ENCODE results near the gene NPTX1. TPM values are rescaled to one million over a fixed set of nuclear protein-coding genes. Genes with fewer than 3 reads are reported as not detected.
A peak's percentile ranks its signal among the peaks of the same experiment; 100 is the strongest.

The NPTX1 gene
- total RNA-seq, 3 donors from 2014 or later (not counting 1 experiment from before 2014, with no cell fraction given), result 1.0 to 2.2 (median 2.2) TPM

DNA sequence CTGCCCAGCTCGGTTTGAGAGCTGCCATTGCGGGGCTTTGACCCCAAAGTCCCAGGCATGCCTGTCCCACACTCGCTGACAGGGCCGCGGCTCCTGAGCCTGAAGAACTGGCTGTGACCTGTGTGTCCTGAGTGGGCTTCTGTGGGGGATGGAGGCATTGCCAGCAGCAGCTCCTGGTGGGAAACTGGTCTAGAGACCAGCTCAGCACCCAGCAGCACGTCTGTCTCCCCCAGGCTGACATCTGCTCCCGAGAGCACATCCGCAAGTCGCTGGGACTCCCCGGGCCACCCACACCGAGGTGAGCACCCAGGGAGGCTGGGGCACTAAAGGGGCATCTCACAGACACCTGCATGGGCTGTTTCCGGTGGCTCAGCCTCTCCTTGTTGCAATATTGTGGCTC is 48.0 kb downstream of the NPTX1 start:
- no peaks in the 10 kb centered on the region for H3K27me3 Mint-ChIP-seq (ENCODE audit: low read depth in 2 of 2)
- H3K4me3 ChIP-seq (ENCODE audit: low read length), result no peak overlapping the region
- WGBS (ENCODE audit: insufficient coverage), result 93% methylated on average over 12 of the region's 12 CpGs

DNA sequence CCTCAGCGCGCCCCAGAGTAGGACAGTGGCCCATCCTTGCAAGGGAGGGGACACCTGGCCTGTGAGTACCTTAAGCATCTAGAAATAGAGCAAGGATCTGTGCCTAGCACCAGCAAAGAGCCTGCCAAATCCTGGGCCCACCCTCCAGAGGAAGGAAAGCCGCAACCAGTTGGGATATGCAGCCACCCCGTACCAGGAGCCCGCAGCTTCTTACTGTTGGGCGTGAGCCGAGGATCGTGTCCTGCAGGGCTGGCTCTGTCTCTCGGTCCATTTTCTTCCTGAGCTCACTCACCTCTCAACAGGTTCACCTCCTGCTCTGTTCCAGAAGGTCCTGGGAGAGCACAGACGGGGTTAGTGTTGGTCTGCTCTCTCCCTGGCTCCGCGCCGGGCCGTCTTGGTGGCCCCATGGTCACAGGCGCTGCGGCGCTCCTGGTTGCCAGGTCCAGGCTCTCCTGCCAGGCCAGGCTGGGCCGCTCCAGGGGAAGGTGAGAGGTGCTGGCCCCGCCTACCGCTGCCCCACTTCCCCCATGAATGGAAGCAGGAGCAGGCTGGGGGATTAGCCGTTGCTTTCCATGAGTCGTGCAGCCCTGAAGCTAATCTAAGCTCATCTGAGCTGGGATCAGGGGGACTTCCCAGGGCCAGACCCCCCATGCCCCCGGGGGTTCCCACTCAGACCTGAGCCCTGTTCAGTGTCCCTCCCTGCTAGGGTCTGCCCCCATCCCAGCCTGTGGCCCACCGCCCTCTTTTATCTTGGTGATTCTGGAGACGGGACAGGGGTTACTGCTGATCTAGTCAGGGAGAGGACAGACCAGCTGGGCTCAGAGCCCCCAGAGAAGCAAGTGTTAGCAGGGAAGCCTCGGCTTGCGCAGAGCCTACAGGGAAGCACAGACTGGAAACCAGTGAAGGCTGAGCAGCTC is 48.8 kb downstream of the NPTX1 start:
- no peaks in the 10 kb centered on the region for H3K9me3 Mint-ChIP-seq
- Histone ChIP-seq H3K36me3 (ENCODE audit: control insufficient read depth, insufficient read depth, low read length) (no peaks in the 10 kb centered on the region), H3K9me3 (ENCODE audit: control insufficient read depth, insufficient read depth, low read length) (no peaks in the 10 kb centered on the region), H3K4me3 (ENCODE audit: low read length) (no peak overlapping the region), H3K4me1 (ENCODE audit: control insufficient read depth, insufficient read depth, low read length) (peaks cover 40% of the 10 kb centered on the region), H3K27me3 (ENCODE audit: control insufficient read depth, insufficient read depth, low read length) (no peaks in the 10 kb centered on the region), H3K27ac (ENCODE audit: low read length) (no peak overlapping the region)
- 93% methylated on average over 27 of the region's 27 CpGs for WGBS (ENCODE audit: insufficient coverage)
- peaks cover 6 to 16% of the 10 kb centered on the region in 2 donors for H3K4me1 Mint-ChIP-seq
- H3K27me3 Mint-ChIP-seq (ENCODE audit: low read depth in 2 of 2), result no peaks in the 10 kb centered on the region
- H3K36me3 Mint-ChIP-seq, result no peaks in the 10 kb centered on the region
- intact Hi-C loops (cut with micrococcal nuclease), result loop anchor here (1.0 to 10.0 kb wide), 4 partner anchors 78 to 677 kb away; no protein-coding TSS in a partner anchor
- no peak for DNase-seq
- H3K4me3 Mint-ChIP-seq, result no peak overlapping the region
- peak overlapping the region in 1 of 2 donors; percentile 71 for H3K27ac Mint-ChIP-seq
- TF ChIP-seq, protein P1, sequence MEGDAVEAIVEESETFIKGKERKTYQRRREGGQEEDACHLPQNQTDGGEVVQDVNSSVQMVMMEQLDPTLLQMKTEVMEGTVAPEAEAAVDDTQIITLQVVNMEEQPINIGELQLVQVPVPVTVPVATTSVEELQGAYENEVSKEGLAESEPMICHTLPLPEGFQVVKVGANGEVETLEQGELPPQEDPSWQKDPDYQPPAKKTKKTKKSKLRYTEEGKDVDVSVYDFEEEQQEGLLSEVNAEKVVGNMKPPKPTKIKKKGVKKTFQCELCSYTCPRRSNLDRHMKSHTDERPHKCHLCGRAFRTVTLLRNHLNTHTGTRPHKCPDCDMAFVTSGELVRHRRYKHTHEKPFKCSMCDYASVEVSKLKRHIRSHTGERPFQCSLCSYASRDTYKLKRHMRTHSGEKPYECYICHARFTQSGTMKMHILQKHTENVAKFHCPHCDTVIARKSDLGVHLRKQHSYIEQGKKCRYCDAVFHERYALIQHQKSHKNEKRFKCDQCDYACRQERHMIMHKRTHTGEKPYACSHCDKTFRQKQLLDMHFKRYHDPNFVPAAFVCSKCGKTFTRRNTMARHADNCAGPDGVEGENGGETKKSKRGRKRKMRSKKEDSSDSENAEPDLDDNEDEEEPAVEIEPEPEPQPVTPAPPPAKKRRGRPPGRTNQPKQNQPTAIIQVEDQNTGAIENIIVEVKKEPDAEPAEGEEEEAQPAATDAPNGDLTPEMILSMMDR (IDR thresholded peaks at IDR 0.05), result no peak
- no peak for ATAC-seq

More for the DNA sequence above, 48.0 kb downstream of the NPTX1 start:
- Histone ChIP-seq H3K4me1 (ENCODE audit: control insufficient read depth, insufficient read depth, low read length) (peaks cover 39% of the 10 kb centered on the region), H3K27ac (ENCODE audit: low read length) (no peak overlapping the region), H3K27me3 (ENCODE audit: control insufficient read depth, insufficient read depth, low read length) (no peaks in the 10 kb centered on the region), H3K36me3 (ENCODE audit: control insufficient read depth, insufficient read depth, low read length) (no peaks in the 10 kb centered on the region), H3K9me3 (ENCODE audit: control insufficient read depth, insufficient read depth, low read length) (no peaks in the 10 kb centered on the region)
- Mint-ChIP-seq H3K4me3 (no peak overlapping the region), H3K4me1 (peaks cover 6 to 16% of the 10 kb centered on the region in 2 donors), H3K27ac (no peak overlapping the region), H3K9me3 (no peaks in the 10 kb centered on the region), H3K36me3 (no peaks in the 10 kb centered on the region)
- TF ChIP-seq, protein P1 (IDR thresholded peaks at IDR 0.05), result no peak
- intact Hi-C loops (cut with micrococcal nuclease), result loop anchor here (10.0 kb wide), 1 partner anchor 676 kb away; no protein-coding TSS in a partner anchor
- DNase-seq, result no peak
- no peak for ATAC-seq

DNA sequence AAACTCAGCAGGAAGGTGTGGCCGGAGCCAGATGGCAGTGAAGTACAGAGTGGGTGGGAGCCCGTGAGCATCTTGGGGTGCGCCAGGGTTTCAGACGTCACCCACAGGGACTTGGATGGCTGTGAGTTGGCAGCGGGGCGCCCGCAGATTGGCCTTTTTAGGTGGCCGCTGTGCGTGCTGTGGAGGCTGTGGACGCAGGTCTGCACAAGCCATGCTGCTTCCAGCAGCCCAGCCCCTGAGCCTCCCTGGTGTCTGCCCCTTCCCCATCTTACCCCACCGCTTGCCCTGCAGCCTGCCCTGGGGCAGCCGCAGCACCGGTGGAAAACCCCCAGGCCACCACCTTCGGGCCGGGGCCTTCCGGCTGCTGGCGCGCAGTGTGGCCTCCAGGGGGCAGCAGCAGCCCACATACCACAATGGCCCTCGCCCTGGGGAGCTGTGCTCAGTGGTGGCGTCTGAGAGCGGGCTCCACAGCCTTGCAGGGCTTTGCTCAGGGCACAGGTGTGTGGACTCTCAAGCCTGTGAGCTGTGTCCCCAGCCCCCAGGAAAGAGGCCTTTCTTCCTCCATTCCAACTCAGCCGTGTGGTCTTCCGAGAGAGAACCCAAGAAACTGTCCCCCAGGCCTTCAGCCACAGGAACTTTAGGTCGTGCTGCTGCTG is 49.6 kb downstream of the NPTX1 start:
- TF ChIP-seq, protein P1 (IDR thresholded peaks at IDR 0.05), result peak; percentile 94
- H3K27ac ChIP-seq (ENCODE audit: low read length), result no peak overlapping the region
- Mint-ChIP-seq H3K27ac (peak overlapping the region in 1 of 2 donors; percentile 71), H3K4me1 (peaks cover 6 to 16% of the 10 kb centered on the region in 2 donors), H3K27me3 (ENCODE audit: low read depth in 2 of 2) (no peaks in the 10 kb centered on the region), H3K9me3 (no peaks in the 10 kb centered on the region), H3K4me3 (no peak overlapping the region), H3K36me3 (no peaks in the 10 kb centered on the region)
- ATAC-seq, result peak; percentile 96 to 97 (median 97)
- no peaks in the 10 kb centered on the region for H3K9me3 ChIP-seq (ENCODE audit: control insufficient read depth, insufficient read depth, low read length)
- WGBS (ENCODE audit: insufficient coverage), result 39% methylated on average over 24 of the region's 24 CpGs
- H3K27me3 ChIP-seq (ENCODE audit: control insufficient read depth, insufficient read depth, low read length), result no peaks in the 10 kb centered on the region
- DNase-seq, result peak; percentile 88 to 94
- no peaks in the 10 kb centered on the region for H3K36me3 ChIP-seq (ENCODE audit: control insufficient read depth, insufficient read depth, low read length)
- intact Hi-C loops (cut with micrococcal nuclease), result loop anchor here (1.0 to 10.0 kb wide), 4 partner anchors 79 to 678 kb away; no protein-coding TSS in a partner anchor
- no peak overlapping the region for H3K4me3 ChIP-seq (ENCODE audit: low read length)
- peaks cover 40% of the 10 kb centered on the region for H3K4me1 ChIP-seq (ENCODE audit: control insufficient read depth, insufficient read depth, low read length)
